Spleen (tissue), 11 donors: Measurements from ENCODE around the gene DCAF7. TPM values are rescaled to one million over a fixed set of nuclear protein-coding genes. Genes with fewer than 3 reads are reported as not detected.
A peak's percentile ranks its signal among the peaks of the same experiment; 100 is the strongest.

Experiments used
- DNase-seq: peaks from one replicate; pipeline ENCODE4 v3.0.0-alpha.2; 2020
- H3K27ac ChIP-seq, 8 donors: fragments of 200-600 bp; sonication (generic) in 7 of 8; 1 replicate in 4 of 8; 2 replicates in 4 of 8; pipeline versions ENCODE4 v1.5.0 to v1.8.0; 2016 to 2021; ENCODE audit warnings: inconsistent platforms in 4 of 8, mild to moderate bottlenecking in 4 of 8, moderate library complexity in 1 of 8
- H3K27me3 ChIP-seq, 7 donors: fragments of 200-600 bp; sonication (generic) in 6 of 7; replicated peaks in 1 of 7; 1 replicate in 4 of 7; 2 replicates in 3 of 7; pipeline versions ENCODE4 v1.5.0 to v1.8.0; 2016 to 2021; ENCODE audit warnings: inconsistent platforms in 3 of 7, mild to moderate bottlenecking in 1 of 7
- H3K36me3 ChIP-seq, 6 donors: fragments of 200-600 bp; sonication (generic) in 5 of 6; 1 replicate in 4 of 6; 2 replicates in 2 of 6; pipeline versions ENCODE4 v1.5.0 to v1.8.0; 2016 to 2021; ENCODE audit warnings: inconsistent platforms in 2 of 6
- H3K4me1 ChIP-seq, 6 donors: fragments of 200-600 bp; sonication (generic) in 5 of 6; 1 replicate in 3 of 6; 2 replicates in 3 of 6; pipeline versions ENCODE4 v1.5.0 to v1.8.0; 2016 to 2021; ENCODE audit warnings: inconsistent platforms in 3 of 6
- H3K4me3 ChIP-seq, 8 donors: fragments of 200-600 bp; sonication (generic) in 7 of 8; 1 replicate in 4 of 8; 2 replicates in 4 of 8; pipeline versions ENCODE4 v1.5.0 to v1.8.0; 2016 to 2021; ENCODE audit warnings: inconsistent platforms in 4 of 8, mild to moderate bottlenecking in 4 of 8, moderate library complexity in 2 of 8
- H3K9me3 ChIP-seq, 8 donors: fragments of 200-600 bp; sonication (generic) in 7 of 8; 1 replicate in 4 of 8; 2 replicates in 4 of 8; pipeline versions ENCODE4 v1.5.0 to v1.8.0; 2016 to 2021; ENCODE audit warnings: inconsistent platforms in 4 of 8
- POLR2A ChIP-seq, 3 donors: fragments of 450-650 bp; IDR thresholded peaks; one replicate each; pipeline ENCODE4 v1.5.1; 2017; ENCODE audit warnings: antibody characterized with exemption in 3 of 3, mild to moderate bottlenecking in 1 of 3
- POLR2AphosphoS5 ChIP-seq, 3 donors: sonication (generic); formaldehyde crosslinking; IDR thresholded peaks; one replicate each; pipeline ENCODE4 v1.5.1; 2017; ENCODE audit warnings: antibody characterized with exemption in 3 of 3
- WGBS, 5 donors: extraction: QIAGEN DNeasy Blood & Tissue Kit in 3 of 5; methylation state at CpG; one replicate each; pipeline versions ENCODE4 v1.1.5 to v1.1.7; 2013 to 2018; 5-methylcytosine and 5-hydroxymethylcytosine counted together
- intact Hi-C: fragments of 100-400 bp; cut with DNase I; formaldehyde crosslinking; loops from one replicate; pipeline ENCODE4 v1.15.0; 2023; ENCODE audit warnings: low total_unique reads
- polyA plus RNA-seq, 3 donors: library from polyadenylated mRNA; stranded (reverse); fragments of 200-250 nt; gene quantifications; one replicate each; pipeline ENCODE4 v1.2.1, GENCODE V29; 2013
- total RNA-seq, 7 donors: library from RNA; depleted of rRNA in 3 of 7; stranded (reverse); fragments of >200 nt in 3 of 7; fragmentation: NEBNext Ultra II Directional in 4 of 7; extraction: Animal tissue kit (Norgen Biotek cat#: 25700) in 4 of 7; gene quantifications; one replicate each; pipeline versions ENCODE4 v1.1.0 to v1.2.1, GENCODE V29; 2016 to 2021
- TF ChIP-seq, protein P1 (sequence below), 11 experiments: fragments of 200-600 bp in 7 of 11; fragments of 450-650 bp in 4 of 11; sonication (generic) in 4 of 11; IDR thresholded peaks in 8 of 11; conservative IDR thresholded peaks in 3 of 11; 1 replicate in 7 of 11; 2 replicates in 4 of 11; pipeline versions ENCODE4 v1.4.0 to v1.8.0; 2016 to 2021; ENCODE audit warnings: antibody characterized with exemption in 11 of 11, inconsistent platforms in 4 of 11, mild to moderate bottlenecking in 1 of 11
- donor health status: healthy with polysubstance abuse.
- donor health status: DM: no; HTN: no; CAD: no; lungs with moderate emphysema.
- donor health status: DM: no; HTN: no; CAD: no.
- donor health status: Bipolar disorder and iron deficiency.
- donor health status: healthy.
- donor health status: DM: no; HTN: no; CAD: no.
- donor health status: DM: yes; HTN: yes; CAD: no.

Gene DCAF7
- total and polyA plus RNA-seq, 10 donors = 15.9 to 87.5 (median 54.7) TPM

DNA sequence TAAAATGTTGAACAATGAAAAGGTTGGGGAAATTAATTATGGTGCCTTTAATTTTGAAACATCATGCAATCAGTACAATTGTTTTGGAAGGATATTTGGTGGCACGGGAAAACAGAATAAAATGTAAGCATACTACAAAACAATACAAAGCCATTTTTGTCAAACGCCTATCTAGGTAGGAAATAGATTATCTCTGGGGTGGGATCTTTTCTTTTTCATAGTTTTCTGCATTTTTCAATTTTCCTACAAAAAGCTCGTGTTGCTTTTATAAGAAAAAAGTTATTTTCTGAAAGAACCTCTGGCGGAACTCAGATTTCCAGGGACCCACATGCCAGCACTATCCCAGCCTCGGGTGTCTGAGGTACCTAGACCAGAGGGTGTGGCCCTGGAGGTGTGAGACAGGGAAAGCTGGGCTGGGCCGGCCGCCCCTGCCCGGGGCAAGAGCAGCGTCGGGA, 71.0 kb downstream of the DCAF7 start:
- 10 to 16% (median 13%) methylated on average over 10 of the region's 10 CpGs for WGBS, 5 donors
- Histone ChIP-seq H3K27ac (peak overlapping the region; percentile 83 to 96 (median 88)), H3K27me3 (no peaks in the 10 kb centered on the region), H3K4me3 (peak overlapping the region; percentile 50 to 83 (median 76)), H3K9me3 (no peaks in the 10 kb centered on the region), H3K4me1 (peaks cover 16 to 44% (median 38%) of the 10 kb centered on the region in 6 donors), H3K36me3 (no peaks in the 10 kb centered on the region)
- no peak for DNase-seq
- TF ChIP-seq, protein P1, sequence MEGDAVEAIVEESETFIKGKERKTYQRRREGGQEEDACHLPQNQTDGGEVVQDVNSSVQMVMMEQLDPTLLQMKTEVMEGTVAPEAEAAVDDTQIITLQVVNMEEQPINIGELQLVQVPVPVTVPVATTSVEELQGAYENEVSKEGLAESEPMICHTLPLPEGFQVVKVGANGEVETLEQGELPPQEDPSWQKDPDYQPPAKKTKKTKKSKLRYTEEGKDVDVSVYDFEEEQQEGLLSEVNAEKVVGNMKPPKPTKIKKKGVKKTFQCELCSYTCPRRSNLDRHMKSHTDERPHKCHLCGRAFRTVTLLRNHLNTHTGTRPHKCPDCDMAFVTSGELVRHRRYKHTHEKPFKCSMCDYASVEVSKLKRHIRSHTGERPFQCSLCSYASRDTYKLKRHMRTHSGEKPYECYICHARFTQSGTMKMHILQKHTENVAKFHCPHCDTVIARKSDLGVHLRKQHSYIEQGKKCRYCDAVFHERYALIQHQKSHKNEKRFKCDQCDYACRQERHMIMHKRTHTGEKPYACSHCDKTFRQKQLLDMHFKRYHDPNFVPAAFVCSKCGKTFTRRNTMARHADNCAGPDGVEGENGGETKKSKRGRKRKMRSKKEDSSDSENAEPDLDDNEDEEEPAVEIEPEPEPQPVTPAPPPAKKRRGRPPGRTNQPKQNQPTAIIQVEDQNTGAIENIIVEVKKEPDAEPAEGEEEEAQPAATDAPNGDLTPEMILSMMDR (IDR thresholded peaks at IDR 0.05 in 8 of 11, conservative IDR thresholded peaks at IDR 0.05 in 3 of 11) = no peak
- TF ChIP-seq POLR2A (IDR thresholded peaks at IDR 0.05) (no peak), POLR2AphosphoS5 (IDR thresholded peaks at IDR 0.05) (no peak)
- intact Hi-C loops = loop anchor here (10.0 kb wide), 1 partner anchor 74 kb away; no protein-coding TSS in a partner anchor

DNA sequence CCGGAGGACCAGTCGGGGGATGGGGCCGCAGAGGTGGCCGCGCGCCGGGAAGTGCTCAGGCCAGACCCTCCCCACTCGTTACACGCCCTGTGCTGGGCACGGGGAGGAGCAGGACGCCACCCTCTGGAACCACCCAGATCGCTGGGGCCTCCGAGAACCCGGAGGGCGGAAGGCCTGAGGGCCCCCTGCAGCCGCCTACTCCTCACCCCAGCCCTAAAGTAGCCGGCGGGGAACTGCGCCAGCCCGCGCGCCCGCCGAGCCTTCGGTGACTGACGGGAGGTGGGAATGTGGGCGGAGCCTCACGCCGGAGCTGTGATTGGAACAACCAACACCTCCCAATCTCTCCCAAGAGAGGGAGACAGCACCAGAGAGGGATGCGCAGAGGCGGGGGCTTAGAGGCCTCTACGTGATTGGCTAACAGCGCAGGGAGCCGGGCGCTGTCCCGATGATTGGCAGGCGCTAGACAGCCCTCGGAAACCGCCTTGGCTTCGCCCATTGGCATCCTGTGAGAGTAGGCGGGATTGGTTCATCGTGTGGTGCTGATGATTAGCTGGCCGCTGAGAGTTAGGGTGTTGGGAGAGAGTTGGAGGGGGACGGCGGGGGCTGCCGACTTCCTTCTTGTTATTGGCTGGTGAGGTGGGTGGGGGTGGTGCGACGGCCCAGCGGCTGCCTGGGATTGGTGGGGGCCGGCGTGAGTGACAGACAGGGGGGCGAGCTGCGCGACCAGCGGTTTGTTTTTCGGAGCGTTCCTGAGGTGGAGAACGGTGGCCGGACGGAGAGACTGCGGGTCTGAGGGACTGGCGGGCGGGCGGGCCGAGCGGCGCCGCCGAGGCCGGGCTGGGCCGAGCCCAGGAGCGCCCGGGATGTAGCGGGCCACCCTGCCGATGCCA, 71.7 kb downstream of the DCAF7 start, which contains the start of gene MAP3K3:
Gene MAP3K3, plus strand, starts transcription at position 734 of the 890 bp plus-strand sequence. CDS start 343 bp downstream, outside the sequence.
- intact Hi-C loops = loop anchor here (10.0 kb wide), 1 partner anchor 73 kb away; no protein-coding TSS in a partner anchor
- WGBS, 5 donors = 0 to 1% (median 1%) methylated on average over 52 to 75 of the region's 75 CpGs
- no peaks in the 10 kb centered on the region for H3K9me3 ChIP-seq
- H3K36me3 ChIP-seq = no peaks in the 10 kb centered on the region
- peak within 1 kb of the TSS; percentile 83 to 96 (median 88) for H3K27ac ChIP-seq
- H3K4me3 ChIP-seq = peak within 1 kb of the TSS; percentile 50 to 83 (median 76)
- no peaks in the 10 kb centered on the region for H3K27me3 ChIP-seq
- DNase-seq = peak; percentile 99
- H3K4me1 ChIP-seq = peaks cover 22 to 50% (median 45%) of the 10 kb centered on the region in 6 donors
- TF ChIP-seq POLR2AphosphoS5 (IDR thresholded peaks at IDR 0.05) = peak; percentile 95 to 97 (median 96)
- TF ChIP-seq POLR2A (IDR thresholded peaks at IDR 0.05) = peak in 1 of 3 donors; percentile 81
- TF ChIP-seq, protein P1 (IDR thresholded peaks at IDR 0.05 in 8 of 11, conservative IDR thresholded peaks at IDR 0.05 in 3 of 11) = peak in 6 of 11 experiments; percentile 33 to 63 (median 50)

- 0 to 1% (median 0%) methylated on average over 24 to 100 of the region's 100 CpGs for WGBS, 5 donors
- DNase-seq = peak; percentile 95
- Histone ChIP-seq H3K4me3 (peak overlapping the region; percentile 44 to 83 (median 76)), H3K9me3 (no peaks in the 10 kb centered on the region), H3K4me1 (peaks cover 31 to 59% (median 53%) of the 10 kb centered on the region in 6 donors), H3K36me3 (no peaks in the 10 kb centered on the region), H3K27ac (peak overlapping the region; percentile 70 to 96 (median 88)), H3K27me3 (no peaks in the 10 kb centered on the region)
- TF ChIP-seq POLR2A (IDR thresholded peaks at IDR 0.05) (peak in 2 of 3 donors; percentile 27 to 28), POLR2AphosphoS5 (IDR thresholded peaks at IDR 0.05) (peak; percentile 67 to 84 (median 84))
- TF ChIP-seq, protein P1 (IDR thresholded peaks at IDR 0.05 in 8 of 11, conservative IDR thresholded peaks at IDR 0.05 in 3 of 11) = no peak
- intact Hi-C loops = loop anchor here (10.0 kb wide), 1 partner anchor 72 kb away; no protein-coding TSS in a partner anchor
Observed at GRCh38 chr17:63622574-63623390, 72.5 kb downstream of the DCAF7 start.
